Stimulated activated CD8-positive, alpha-beta memory T cell treated with anti-CD3 and anti-CD28 coated beads, Interleukin-4, amount 100 ng/mL, for 24 hours (primary cell): Measurements from ENCODE around the gene TNFRSF1A.
"Not testable (repeated sequence)": the region's sequence is repeated elsewhere in the genome, so short reads cannot be mapped to it uniquely, and the experiment has no call there.

Experiments used
- DNase-seq: peaks from one replicate; pipeline ENCODE4 v3.0.0-alpha.2; 2020; ENCODE audit warnings: low read depth

The TNFRSF1A gene

GRCh38 chr12:6355491-6356373 lies 13.9 kb upstream of the TNFRSF1A start:
- DNase-seq = no peak

GRCh38 chr12:6354495-6355393 lies 12.9 kb upstream of the TNFRSF1A start:
- no peak for DNase-seq

- DNase-seq = no peak
These were observed 10.6 kb upstream of the TNFRSF1A start for GRCh38 chr12:6352193-6353173.

- DNase-seq = no peak
These were observed 9.7 kb upstream of the TNFRSF1A start for GRCh38 chr12:6351622-6352021.

- DNase-seq = no peak
These were observed 5.8 kb upstream of the TNFRSF1A start for GRCh38 chr12:6347367-6348338.

- no peak for DNase-seq
These were observed 5.1 kb upstream of the TNFRSF1A start for GRCh38 chr12:6346942-6347341.

GRCh38 chr12:6346235-6346832 lies 4.5 kb upstream of the TNFRSF1A start:
- DNase-seq = no peak

- DNase-seq = no peak
These were observed 3.6 kb upstream of the TNFRSF1A start for GRCh38 chr12:6345319-6346091.

- DNase-seq = not testable (repeated sequence)
These were observed 2.3 kb upstream of the TNFRSF1A start for GRCh38 chr12:6344101-6344660.

GRCh38 chr12:6343518-6343917 lies 1.6 kb upstream of the TNFRSF1A start:
- DNase-seq = no peak

- no peak for DNase-seq
These were observed 439 bp upstream of the TNFRSF1A start for GRCh38 chr12:6342140-6342889.

GRCh38 chr12:6340745-6341416 lies 995 bp downstream of the TNFRSF1A start:
- no peak for DNase-seq

GRCh38 chr12:6340032-6340638 lies 1.7 kb downstream of the TNFRSF1A start:
- no peak for DNase-seq

- DNase-seq = no peak
These were observed 2.9 kb downstream of the TNFRSF1A start for GRCh38 chr12:6338955-6339354.

- DNase-seq = not testable (repeated sequence)
These were observed 3.3 kb downstream of the TNFRSF1A start for GRCh38 chr12:6338536-6338935.

GRCh38 chr12:6337958-6338433 lies 3.9 kb downstream of the TNFRSF1A start:
- DNase-seq = no peak
